HG03066 (cell line): ENCODE results near the gene CD300LG.
"Not testable (repeated sequence)": the region's sequence is repeated elsewhere in the genome, so short reads cannot be mapped to it uniquely, and the experiment has no call there.

Source experiments
- ATAC-seq: cut with Tn5 transposase; IDR thresholded peaks from one replicate; pipeline ENCODE4 v1.9.1; 2021; ENCODE audit warnings: low read depth; ENCODE audit not compliant: unreplicated experiment

CD300LG gene

GRCh38 chr17:43849116-43849515 is 2.1 kb downstream of the CD300LG start:
- ATAC-seq: no peak

GRCh38 chr17:43852571-43852970 is 5.6 kb downstream of the CD300LG start:
- no peak for ATAC-seq

- no peak for ATAC-seq
Measured at GRCh38 chr17:43853546-43853945, 6.6 kb downstream of the CD300LG start.

GRCh38 chr17:43854498-43854897 is 7.5 kb downstream of the CD300LG start:
- no peak for ATAC-seq

DNA sequence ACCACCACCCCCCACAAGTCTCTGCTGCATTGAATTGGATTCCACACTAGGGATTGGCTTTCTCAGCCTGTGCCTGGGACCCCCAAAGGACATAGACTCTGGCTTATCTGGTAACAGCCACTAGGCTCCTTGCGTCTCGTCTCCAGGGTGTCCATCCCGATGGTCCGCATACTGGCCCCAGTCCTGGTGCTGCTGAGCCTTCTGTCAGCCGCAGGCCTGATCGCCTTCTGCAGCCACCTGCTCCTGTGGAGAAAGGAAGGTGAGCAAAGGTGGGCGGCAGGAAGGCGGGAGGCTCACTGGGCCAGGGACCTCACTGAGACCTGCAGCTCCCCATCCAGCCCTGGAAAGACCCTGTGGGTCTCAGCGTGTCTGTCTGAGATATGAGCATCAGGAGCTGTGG is 8.1 kb downstream of the CD300LG start:
- no peak for ATAC-seq

DNA sequence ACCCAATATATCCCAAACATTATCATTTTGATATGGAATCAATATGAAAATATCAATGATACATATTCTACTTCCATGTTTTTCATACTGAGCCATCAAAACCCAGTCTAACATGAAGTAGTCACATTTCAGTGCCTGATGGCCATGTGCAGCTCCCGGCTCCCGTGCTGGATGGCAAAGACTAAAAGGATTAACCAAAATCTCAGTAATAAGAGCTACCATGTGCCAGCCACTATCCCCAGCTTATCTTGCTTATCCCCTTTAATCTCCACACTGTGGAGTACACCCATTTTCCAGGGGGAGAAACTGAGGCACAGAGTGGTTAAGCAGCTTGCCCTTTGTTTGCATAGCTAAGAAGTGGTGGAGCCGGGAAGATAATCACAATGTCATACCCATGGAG is 9.2 kb downstream of the CD300LG start:
- ATAC-seq: no peak

- ATAC-seq: no peak
Measured at GRCh38 chr17:43857141-43857540, 10.2 kb downstream of the CD300LG start.

DNA sequence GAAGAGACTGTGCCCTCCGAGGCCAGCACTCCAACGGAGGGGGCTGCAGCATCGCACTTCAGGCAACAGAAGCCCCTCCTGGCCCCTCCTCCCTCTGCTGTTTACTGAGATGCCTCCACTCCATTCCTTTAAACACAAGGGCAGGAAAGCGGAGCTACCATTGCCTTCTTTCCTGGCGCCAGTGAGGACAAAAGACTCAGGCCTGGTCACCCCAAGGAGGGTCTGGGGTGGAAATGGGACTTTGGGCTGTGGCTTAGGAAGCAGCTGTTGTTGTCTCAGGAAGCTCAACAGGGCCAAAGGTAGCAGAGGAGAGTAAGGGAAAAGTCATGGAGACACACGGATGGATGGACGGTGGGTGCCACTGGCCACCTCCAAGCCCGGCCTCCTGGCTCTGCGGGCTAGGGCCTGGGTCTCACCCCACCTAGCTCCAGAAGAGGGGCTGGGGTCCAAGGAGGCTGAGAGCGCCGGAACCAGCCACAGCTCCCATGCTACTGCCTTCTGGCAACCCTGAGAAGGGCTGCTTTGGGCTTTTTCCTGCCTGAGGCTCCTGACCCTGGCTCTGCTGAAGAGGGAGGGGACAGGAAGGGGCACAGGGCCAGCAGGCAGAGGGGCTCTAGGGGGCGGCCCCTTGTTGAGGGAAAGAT is 11.1 kb downstream of the CD300LG start:
- ATAC-seq: no peak

- ATAC-seq: no peak
Measured at GRCh38 chr17:43860077-43860725, 13.2 kb downstream of the CD300LG start.

- ATAC-seq: no peak
Measured at GRCh38 chr17:43860927-43861622, 14.1 kb downstream of the CD300LG start.

- no peak for ATAC-seq
Measured at GRCh38 chr17:43861960-43862359, 15.0 kb downstream of the CD300LG start.

- no peak for ATAC-seq
Measured at GRCh38 chr17:43864161-43864984, 17.4 kb downstream of the CD300LG start.

DNA sequence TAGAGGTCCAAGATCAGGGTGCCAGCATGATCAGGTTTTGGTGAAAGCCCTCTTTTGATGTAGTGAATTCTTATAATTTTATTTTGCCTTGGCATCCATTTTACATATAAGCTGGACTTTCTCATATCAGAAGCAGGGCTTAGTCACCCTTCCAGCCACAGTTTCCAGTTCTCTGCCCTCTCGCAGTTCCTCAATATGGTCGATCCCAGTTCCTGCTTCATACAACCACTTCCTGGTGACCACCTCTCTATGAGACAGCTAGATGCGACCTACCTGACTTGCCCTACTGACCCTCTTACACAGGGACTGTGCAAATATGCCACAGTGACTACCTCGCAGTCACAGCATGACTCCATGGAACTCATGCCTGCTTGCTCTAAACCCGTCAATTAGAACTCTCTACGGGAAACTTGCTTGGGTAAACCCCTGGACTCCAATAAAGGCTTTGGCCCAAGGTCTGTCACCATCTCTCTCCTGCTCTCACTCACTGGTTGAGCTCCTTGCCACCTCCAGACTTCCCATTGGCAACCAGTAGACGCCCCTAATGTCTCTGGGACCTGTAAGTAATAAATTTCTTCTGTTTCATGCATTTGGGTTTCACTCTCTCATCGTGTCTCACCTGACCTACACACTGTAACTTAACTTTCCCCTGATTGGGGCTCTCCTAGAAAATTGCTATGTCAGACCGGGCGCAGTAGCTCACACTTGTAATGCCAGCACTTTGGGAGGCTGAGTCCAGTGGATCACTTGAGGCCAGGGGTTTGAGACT is 21.4 kb downstream of the CD300LG start:
- ATAC-seq: no peak

GRCh38 chr17:43869031-43869430 is 22.1 kb downstream of the CD300LG start:
- ATAC-seq: not testable (repeated sequence)

- ATAC-seq: no peak
Measured at GRCh38 chr17:43871946-43872690, 25.1 kb downstream of the CD300LG start.

DNA sequence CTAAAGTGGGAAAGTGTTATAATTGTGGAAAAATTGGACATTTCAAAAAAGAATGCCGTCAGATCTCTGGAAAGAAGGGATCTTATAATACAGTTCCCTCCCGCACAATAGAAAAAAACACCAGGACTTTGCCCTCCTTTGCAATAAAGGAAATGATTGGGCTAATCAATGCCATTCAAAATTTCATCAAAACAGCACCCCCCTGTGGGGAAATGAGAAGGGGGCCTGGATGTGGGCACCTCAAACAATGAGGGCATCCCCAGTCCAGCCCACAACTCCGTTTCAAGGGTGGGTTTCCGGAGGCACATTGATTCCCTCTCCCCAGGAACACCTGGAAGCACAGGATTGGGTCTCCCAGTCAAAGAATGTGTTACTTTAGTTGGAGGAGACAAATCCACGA is 26.1 kb downstream of the CD300LG start:
- no peak for ATAC-seq

DNA sequence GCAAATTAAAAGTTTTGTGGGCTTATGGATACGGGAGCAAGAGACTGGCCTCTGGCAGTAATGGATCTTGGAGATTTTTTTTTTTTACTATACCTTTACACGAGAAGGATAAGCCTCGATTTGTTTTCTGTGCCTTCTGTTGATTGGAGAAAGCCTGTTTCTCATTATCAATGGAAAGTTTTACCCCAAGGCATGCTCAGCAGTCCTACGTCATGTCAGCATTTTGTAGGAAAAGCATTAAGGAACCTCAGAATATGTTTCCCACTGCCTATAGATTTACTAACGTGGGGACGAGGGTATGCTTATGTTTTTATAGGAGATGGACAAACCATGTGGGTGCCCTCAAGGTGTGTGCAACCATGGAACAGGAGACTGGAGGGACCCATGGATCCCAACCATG is 26.8 kb downstream of the CD300LG start:
- ATAC-seq: no peak

DNA sequence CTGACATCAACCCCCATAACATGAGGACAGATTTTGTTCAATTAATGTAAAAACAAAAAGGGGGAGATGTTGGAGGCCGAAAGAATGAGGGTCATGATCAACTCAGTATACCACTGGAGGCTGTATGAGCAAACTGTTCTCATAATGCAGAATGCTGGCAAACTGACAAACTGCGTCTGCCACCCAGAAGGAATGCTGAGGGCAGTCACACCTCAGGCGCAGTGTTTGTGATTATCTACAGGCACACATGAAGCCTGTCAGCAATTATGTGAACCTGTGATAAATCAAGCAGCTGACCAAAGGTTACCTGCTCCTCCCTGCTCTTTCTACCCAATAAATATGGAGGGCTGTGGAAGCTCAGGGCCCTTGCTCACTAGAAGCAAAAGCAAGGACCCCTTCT is 27.3 kb downstream of the CD300LG start:
- ATAC-seq: no peak

GRCh38 chr17:43875476-43876147 is 28.6 kb downstream of the CD300LG start:
- ATAC-seq: no peak
